HL-60 (cell line): ENCODE measurements around the gene DZIP1.

ENCODE experiments used
- GABPA ChIP-seq: IDR thresholded peaks from 2 replicates; pipeline ENCODE4 v1.6.1; 2012; ENCODE audit warnings: low read depth
- POLR2AphosphoS5 ChIP-seq: IDR thresholded peaks from 2 replicates; pipeline ENCODE4 v1.6.1; 2012; ENCODE audit warnings: low read depth
- REST ChIP-seq: IDR thresholded peaks from 2 replicates; pipeline ENCODE4 v1.6.1; 2012; ENCODE audit warnings: low read depth; ENCODE audit not compliant: insufficient replicate concordance
- TF ChIP-seq, protein P1 (sequence below): IDR thresholded peaks from one replicate; pipeline ENCODE4 v1.5.1; 2011; ENCODE audit warnings: low read length, control low read depth, inconsistent platforms; ENCODE audit not compliant: insufficient read depth

DNA sequence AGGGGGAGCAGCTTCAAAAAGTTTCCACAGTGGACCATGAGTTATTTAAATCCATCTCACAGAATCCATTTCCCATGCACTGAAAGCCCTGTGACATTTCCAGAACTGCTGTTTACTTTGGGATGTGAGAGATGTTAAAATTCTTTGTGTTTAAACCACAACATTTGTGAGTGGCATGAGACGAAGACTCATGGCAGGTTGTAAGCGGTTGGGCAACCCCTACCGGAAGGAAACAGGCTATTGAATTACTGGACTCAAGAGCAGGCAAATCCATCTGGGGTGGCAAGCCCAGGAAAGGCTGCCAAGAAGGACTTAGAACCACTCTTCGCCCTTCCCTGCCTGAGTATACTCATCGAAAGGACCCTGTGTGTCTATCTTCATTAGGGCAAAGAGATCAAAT lies 114.3 kb downstream of the DZIP1 start:
- TF ChIP-seq, protein P1, sequence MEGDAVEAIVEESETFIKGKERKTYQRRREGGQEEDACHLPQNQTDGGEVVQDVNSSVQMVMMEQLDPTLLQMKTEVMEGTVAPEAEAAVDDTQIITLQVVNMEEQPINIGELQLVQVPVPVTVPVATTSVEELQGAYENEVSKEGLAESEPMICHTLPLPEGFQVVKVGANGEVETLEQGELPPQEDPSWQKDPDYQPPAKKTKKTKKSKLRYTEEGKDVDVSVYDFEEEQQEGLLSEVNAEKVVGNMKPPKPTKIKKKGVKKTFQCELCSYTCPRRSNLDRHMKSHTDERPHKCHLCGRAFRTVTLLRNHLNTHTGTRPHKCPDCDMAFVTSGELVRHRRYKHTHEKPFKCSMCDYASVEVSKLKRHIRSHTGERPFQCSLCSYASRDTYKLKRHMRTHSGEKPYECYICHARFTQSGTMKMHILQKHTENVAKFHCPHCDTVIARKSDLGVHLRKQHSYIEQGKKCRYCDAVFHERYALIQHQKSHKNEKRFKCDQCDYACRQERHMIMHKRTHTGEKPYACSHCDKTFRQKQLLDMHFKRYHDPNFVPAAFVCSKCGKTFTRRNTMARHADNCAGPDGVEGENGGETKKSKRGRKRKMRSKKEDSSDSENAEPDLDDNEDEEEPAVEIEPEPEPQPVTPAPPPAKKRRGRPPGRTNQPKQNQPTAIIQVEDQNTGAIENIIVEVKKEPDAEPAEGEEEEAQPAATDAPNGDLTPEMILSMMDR, result no peak
- 0 out of 2 replicates have a peak, but pooled peaks have one; percentile 38 for TF ChIP-seq GABPA
- no peak for TF ChIP-seq REST
- TF ChIP-seq POLR2AphosphoS5, result peak; percentile 54
